Vagina (tissue), 2 donors: ENCODE results near the gene SCARF2. TPM values are rescaled to one million over a fixed set of nuclear protein-coding genes. Genes with fewer than 3 reads are reported as not detected.

Source experiments
- DNase-seq, 2 donors: peaks; one replicate each; pipeline ENCODE4 v3.0.0-alpha.2; 2017; ENCODE audit errors: extremely low spot score in 2 of 2
- H3K27ac ChIP-seq: fragments of 200-600 bp; sonication (generic); one replicate; pipeline ENCODE4 v1.5.1; 2019
- H3K27me3 ChIP-seq: fragments of 200-600 bp; sonication (generic); one replicate; pipeline ENCODE4 v1.5.1; 2019
- H3K36me3 ChIP-seq, 2 donors: fragments of 200-600 bp; sonication (generic); one replicate each; pipeline ENCODE4 v1.5.1; 2017 to 2019
- H3K4me1 ChIP-seq: fragments of 200-600 bp; sonication (generic); one replicate; pipeline ENCODE4 v1.5.1; 2019
- H3K4me3 ChIP-seq, 2 donors: fragments of 200-600 bp; sonication (generic); 1 replicate in 1 of 2; 2 replicates in 1 of 2; pipeline ENCODE4 v1.5.1; 2016 to 2019
- H3K9me3 ChIP-seq: fragments of 200-600 bp; sonication (generic); one replicate; pipeline ENCODE4 v1.5.1; 2019
- CTCF ChIP-seq, 3 experiments: fragments of 450-650 bp in 2 of 3; fragments of 200-600 bp in 1 of 3; sonication (generic) in 1 of 3; IDR thresholded peaks; one replicate each; pipeline ENCODE4 v1.5.1; 2017 to 2019; ENCODE audit warnings: antibody characterized with exemption in 3 of 3, mild to moderate bottlenecking in 2 of 3, moderate library complexity in 2 of 3
- POLR2A ChIP-seq, 2 donors: fragments of 450-650 bp; IDR thresholded peaks; one replicate each; pipeline ENCODE4 v1.6.1; 2017; ENCODE audit warnings: antibody characterized with exemption in 2 of 2, mild to moderate bottlenecking in 2 of 2, moderate library complexity in 2 of 2
- POLR2AphosphoS5 ChIP-seq, 2 donors: sonication (generic); formaldehyde crosslinking; IDR thresholded peaks; one replicate each; pipeline ENCODE4 v1.9.0; 2017; ENCODE audit warnings: antibody characterized with exemption in 2 of 2, mild to moderate bottlenecking in 2 of 2, low read depth in 1 of 2; ENCODE audit not compliant: insufficient read depth in 1 of 2
- intact Hi-C: fragments of 100-400 bp; cut with DNase I; formaldehyde crosslinking; loops from one replicate; pipeline ENCODE4 v1.15.1; 2023
- total RNA-seq: library from RNA; depleted of rRNA; stranded (reverse); fragments of >200 nt; gene quantifications from one replicate; pipeline ENCODE4 v1.2.3, GENCODE V29; 2016

Gene SCARF2
- total RNA-seq, 1 donor from 2014 or later, result 32.2 TPM

GRCh38 chr22:20403779-20404140 lies 33.9 kb downstream of the SCARF2 start:
- intact Hi-C loops, result loop anchor here (10.0 kb wide), 1 partner anchor 61 kb away; no protein-coding TSS in a partner anchor
- Histone ChIP-seq H3K4me3 (no peak overlapping the region), H3K27ac (no peak overlapping the region), H3K27me3 (no peaks in the 10 kb centered on the region), H3K4me1 (no peaks in the 10 kb centered on the region), H3K9me3 (no peaks in the 10 kb centered on the region), H3K36me3 (peaks cover 0 to 29% of the 10 kb centered on the region in 2 donors)
- DNase-seq, result no peak
- TF ChIP-seq CTCF (IDR thresholded peaks at IDR 0.05) (no peak), POLR2A (IDR thresholded peaks at IDR 0.05) (no peak), POLR2AphosphoS5 (IDR thresholded peaks at IDR 0.05; ENCODE audit: insufficient read depth in 1 of 2, low read depth in 1 of 2) (no peak)

- H3K9me3 ChIP-seq, result no peaks in the 10 kb centered on the region
- H3K4me1 ChIP-seq, result no peaks in the 10 kb centered on the region
- H3K4me3 ChIP-seq, result no peak overlapping the region
- peak in 1 of 2 donors; percentile 37 for DNase-seq
- H3K27ac ChIP-seq, result no peak overlapping the region
- H3K27me3 ChIP-seq, result no peaks in the 10 kb centered on the region
- H3K36me3 ChIP-seq, result peaks cover 0 to 29% of the 10 kb centered on the region in 2 donors
- no peak for TF ChIP-seq POLR2A (IDR thresholded peaks at IDR 0.05)
- TF ChIP-seq POLR2AphosphoS5 (IDR thresholded peaks at IDR 0.05; ENCODE audit: insufficient read depth in 1 of 2, low read depth in 1 of 2), result no peak
- intact Hi-C loops, result loop anchor here (10.0 kb wide), 1 partner anchor 62 kb away; no protein-coding TSS in a partner anchor
These were observed 34.5 kb downstream of the SCARF2 start for GRCh38 chr22:20402960-20403778.

GRCh38 chr22:20401376-20402014 lies 36.1 kb downstream of the SCARF2 start:
- TF ChIP-seq CTCF (IDR thresholded peaks at IDR 0.05) (no peak), POLR2A (IDR thresholded peaks at IDR 0.05) (no peak), POLR2AphosphoS5 (IDR thresholded peaks at IDR 0.05; ENCODE audit: insufficient read depth in 1 of 2, low read depth in 1 of 2) (no peak)
- Histone ChIP-seq H3K4me3 (no peak overlapping the region), H3K27me3 (no peaks in the 10 kb centered on the region), H3K9me3 (no peaks in the 10 kb centered on the region), H3K27ac (no peak overlapping the region), H3K4me1 (peaks cover 3% of the 10 kb centered on the region), H3K36me3 (peaks cover 0 to 22% of the 10 kb centered on the region in 2 donors)
- intact Hi-C loops, result loop anchor here (10.0 kb wide), 1 partner anchor 63 kb away; no protein-coding TSS in a partner anchor
- DNase-seq, result peak in 1 of 2 donors; percentile 89

GRCh38 chr22:20400606-20401375 lies 36.8 kb downstream of the SCARF2 start:
- Histone ChIP-seq H3K36me3 (peaks cover 0 to 15% of the 10 kb centered on the region in 2 donors), H3K4me3 (no peak overlapping the region), H3K27me3 (no peaks in the 10 kb centered on the region), H3K4me1 (peaks cover 10% of the 10 kb centered on the region), H3K27ac (no peak overlapping the region), H3K9me3 (no peaks in the 10 kb centered on the region)
- TF ChIP-seq CTCF (IDR thresholded peaks at IDR 0.05) (no peak), POLR2A (IDR thresholded peaks at IDR 0.05) (no peak)
- peak in 1 of 2 donors; percentile 74 for DNase-seq
- intact Hi-C loops, result loop anchor here (10.0 kb wide), 1 partner anchor 64 kb away; no protein-coding TSS in a partner anchor
